Activated naive CD8-positive, alpha-beta T cell (primary cell): ENCODE measurements around the gene HIPK1.

Experiments used
- H3K27ac Mint-ChIP-seq: one replicate; pipeline ENCODE4 v1.8.0; 2021; ENCODE audit warnings: mixed read lengths
- H3K27me3 Mint-ChIP-seq: one replicate; pipeline ENCODE4 v1.8.0; 2021; ENCODE audit warnings: mixed read lengths
- H3K36me3 Mint-ChIP-seq: one replicate; pipeline ENCODE4 v1.8.0; 2021; ENCODE audit warnings: mixed read lengths
- H3K4me1 Mint-ChIP-seq: one replicate; pipeline ENCODE4 v1.8.0; 2021; ENCODE audit warnings: low read depth, mixed read lengths
- H3K4me3 Mint-ChIP-seq: one replicate; pipeline ENCODE4 v1.8.0; 2021; ENCODE audit warnings: mild to moderate bottlenecking, mixed read lengths
- H3K9me3 Mint-ChIP-seq: one replicate; pipeline ENCODE4 v1.8.0; 2021; ENCODE audit warnings: low read depth, mixed read lengths

The HIPK1 gene

GRCh38 chr1:113903501-113904292 is 25.4 kb upstream of the HIPK1 start:
- Mint-ChIP-seq H3K27ac (peak overlapping the region; percentile 100), H3K4me3 (peak overlapping the region; percentile 99), H3K27me3 (no peaks in the 10 kb centered on the region), H3K4me1 (peaks cover 62% of the 10 kb centered on the region), H3K9me3 (no peaks in the 10 kb centered on the region), H3K36me3 (peaks cover 16% of the 10 kb centered on the region)

GRCh38 chr1:113904293-113904673 is 24.8 kb upstream of the HIPK1 start:
- H3K4me3 Mint-ChIP-seq: peak overlapping the region; percentile 99
- peak overlapping the region; percentile 100 for H3K27ac Mint-ChIP-seq
- H3K36me3 Mint-ChIP-seq: peaks cover 17% of the 10 kb centered on the region
- H3K9me3 Mint-ChIP-seq: no peaks in the 10 kb centered on the region
- H3K27me3 Mint-ChIP-seq: no peaks in the 10 kb centered on the region
- peaks cover 58% of the 10 kb centered on the region for H3K4me1 Mint-ChIP-seq

GRCh38 chr1:113904674-113905434 is 24.3 kb upstream of the HIPK1 start, which contains the start of the genes AP4B1 and DCLRE1B:
Gene AP4B1, minus strand, starts transcription at chr1:113904799. Its CDS starts 82 bp downstream, at chr1:113904717.
Gene DCLRE1B, plus strand, starts transcription at chr1:113905326. Its CDS starts 261 bp downstream, at chr1:113905587.
- peaks cover 53% of the 10 kb centered on the region for H3K4me1 Mint-ChIP-seq
- peak within 1 kb of the TSS; percentile 100 for H3K27ac Mint-ChIP-seq
- H3K9me3 Mint-ChIP-seq: no peaks in the 10 kb centered on the region

GRCh38 chr1:113905435-113905861 is 23.7 kb upstream of the HIPK1 start:
- Mint-ChIP-seq H3K4me3 (peak overlapping the region; percentile 99), H3K27ac (peak overlapping the region; percentile 100), H3K9me3 (no peaks in the 10 kb centered on the region), H3K36me3 (peaks cover 11% of the 10 kb centered on the region), H3K27me3 (no peaks in the 10 kb centered on the region), H3K4me1 (peaks cover 47% of the 10 kb centered on the region)

More at GRCh38 chr1:113904674-113905434, 24.3 kb upstream of the HIPK1 start, which contains the start of the genes AP4B1 and DCLRE1B:
- Mint-ChIP-seq H3K27me3 (no peaks in the 10 kb centered on the region), H3K4me3 (peak within 1 kb of the TSS; percentile 99), H3K36me3 (peaks cover 14% of the 10 kb centered on the region)

GRCh38 chr1:113912594-113913311 is 16.4 kb upstream of the HIPK1 start:
- Mint-ChIP-seq H3K27me3 (no peaks in the 10 kb centered on the region), H3K9me3 (no peaks in the 10 kb centered on the region), H3K4me1 (peaks cover 8% of the 10 kb centered on the region), H3K36me3 (peaks cover 4% of the 10 kb centered on the region), H3K27ac (no peak overlapping the region), H3K4me3 (no peak overlapping the region)

GRCh38 chr1:113913312-113913668 is 15.8 kb upstream of the HIPK1 start:
- Mint-ChIP-seq H3K9me3 (no peaks in the 10 kb centered on the region), H3K27ac (no peak overlapping the region), H3K36me3 (peaks cover 4% of the 10 kb centered on the region), H3K4me3 (no peak overlapping the region), H3K27me3 (no peaks in the 10 kb centered on the region), H3K4me1 (peaks cover 4% of the 10 kb centered on the region)

- Mint-ChIP-seq H3K27me3 (no peaks in the 10 kb centered on the region), H3K4me3 (no peak overlapping the region), H3K9me3 (no peaks in the 10 kb centered on the region), H3K36me3 (peaks cover 2% of the 10 kb centered on the region), H3K27ac (no peak overlapping the region), H3K4me1 (peaks cover 3% of the 10 kb centered on the region)
These were observed 15.0 kb upstream of the HIPK1 start for GRCh38 chr1:113913887-113914664.

- Mint-ChIP-seq H3K4me1 (no peaks in the 10 kb centered on the region), H3K36me3 (no peaks in the 10 kb centered on the region), H3K9me3 (no peaks in the 10 kb centered on the region), H3K27me3 (no peaks in the 10 kb centered on the region), H3K27ac (no peak overlapping the region), H3K4me3 (no peak overlapping the region)
These were observed 12.2 kb upstream of the HIPK1 start for GRCh38 chr1:113916974-113917373.

- Mint-ChIP-seq H3K4me3 (no peak overlapping the region), H3K4me1 (no peaks in the 10 kb centered on the region), H3K27ac (no peak overlapping the region), H3K9me3 (no peaks in the 10 kb centered on the region), H3K36me3 (no peaks in the 10 kb centered on the region), H3K27me3 (no peaks in the 10 kb centered on the region)
These were observed 11.6 kb upstream of the HIPK1 start for GRCh38 chr1:113917400-113918082.

- no peaks in the 10 kb centered on the region for H3K4me1 Mint-ChIP-seq
- no peaks in the 10 kb centered on the region for H3K9me3 Mint-ChIP-seq
- H3K27me3 Mint-ChIP-seq: no peaks in the 10 kb centered on the region
- no peak overlapping the region for H3K4me3 Mint-ChIP-seq
- no peaks in the 10 kb centered on the region for H3K36me3 Mint-ChIP-seq
- H3K27ac Mint-ChIP-seq: no peak overlapping the region
These were observed 10.9 kb upstream of the HIPK1 start for GRCh38 chr1:113918243-113918642.

GRCh38 chr1:113922957-113923356 is 6.2 kb upstream of the HIPK1 start:
- no peaks in the 10 kb centered on the region for H3K27me3 Mint-ChIP-seq
- H3K9me3 Mint-ChIP-seq: no peaks in the 10 kb centered on the region
- H3K4me1 Mint-ChIP-seq: peaks cover 5% of the 10 kb centered on the region
- H3K36me3 Mint-ChIP-seq: no peaks in the 10 kb centered on the region
- H3K27ac Mint-ChIP-seq: no peak overlapping the region
- no peak overlapping the region for H3K4me3 Mint-ChIP-seq

- H3K9me3 Mint-ChIP-seq: no peaks in the 10 kb centered on the region
- H3K36me3 Mint-ChIP-seq: no peaks in the 10 kb centered on the region
- no peaks in the 10 kb centered on the region for H3K27me3 Mint-ChIP-seq
- H3K4me1 Mint-ChIP-seq: peaks cover 15% of the 10 kb centered on the region
- no peak overlapping the region for H3K4me3 Mint-ChIP-seq
- H3K27ac Mint-ChIP-seq: no peak overlapping the region
These were observed 4.7 kb upstream of the HIPK1 start for GRCh38 chr1:113924473-113924872.

GRCh38 chr1:113928187-113928930 is 765 bp upstream of the HIPK1 start:
- Mint-ChIP-seq H3K4me3 (peak overlapping the region; percentile 97), H3K27me3 (no peaks in the 10 kb centered on the region), H3K36me3 (no peaks in the 10 kb centered on the region), H3K4me1 (peaks cover 45% of the 10 kb centered on the region), H3K27ac (peak overlapping the region; percentile 99), H3K9me3 (no peaks in the 10 kb centered on the region)
